GM19438 (cell line): ENCODE data around the gene TRPV4.
"Not testable (repeated sequence)": the region's sequence is repeated elsewhere in the genome, so short reads cannot be mapped to it uniquely, and the experiment has no call there.

Experiments
- ATAC-seq: cut with Tn5 transposase; IDR thresholded peaks from one replicate; pipeline ENCODE4 v1.9.1; 2021; ENCODE audit warnings: low read depth; ENCODE audit not compliant: unreplicated experiment

Gene TRPV4

GRCh38 chr12:109861689-109862314 lies 28.6 kb upstream of the TRPV4 start:
- ATAC-seq = no peak

DNA sequence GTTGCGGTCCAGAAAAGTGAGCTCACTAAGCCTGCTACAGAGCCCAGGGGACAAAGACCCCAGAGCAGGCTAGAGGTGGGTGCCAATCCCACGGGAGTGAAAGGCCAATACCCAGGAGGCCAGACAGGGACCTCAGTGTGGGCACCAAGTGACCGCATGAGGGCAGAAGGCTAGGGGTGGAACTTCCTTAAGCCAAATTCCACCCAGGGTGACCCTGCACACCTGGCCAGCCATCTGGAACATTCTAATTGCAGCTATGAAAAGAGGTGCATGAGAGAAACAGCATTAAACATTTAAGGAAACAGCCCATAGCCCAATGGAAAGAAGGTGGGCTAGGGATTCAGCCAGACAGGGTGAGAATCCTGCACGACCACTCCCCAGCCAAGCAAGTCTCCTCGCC lies 27.8 kb upstream of the TRPV4 start:
- no peak for ATAC-seq

- no peak for ATAC-seq
Observed at GRCh38 chr12:109858764-109859163, 25.6 kb upstream of the TRPV4 start.

DNA sequence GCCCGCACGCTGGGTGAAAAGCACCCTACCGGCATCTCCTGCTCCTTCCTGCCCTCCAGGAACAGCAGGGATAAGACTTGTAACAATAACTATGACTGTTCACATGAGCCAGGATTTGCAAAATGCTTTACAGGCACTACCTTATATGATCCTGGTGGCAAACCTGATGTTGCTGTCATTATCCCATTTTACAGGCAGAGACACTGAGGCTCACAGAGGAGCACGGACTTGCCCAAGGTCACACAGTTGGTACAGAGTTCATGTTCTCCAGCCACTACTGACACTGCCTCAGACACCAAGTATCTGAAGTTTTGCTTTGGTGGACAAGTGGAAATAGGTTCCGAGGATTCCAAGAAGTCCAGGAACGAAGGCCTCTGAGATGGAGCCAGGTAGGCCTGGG lies 24.5 kb upstream of the TRPV4 start:
- no peak for ATAC-seq

DNA sequence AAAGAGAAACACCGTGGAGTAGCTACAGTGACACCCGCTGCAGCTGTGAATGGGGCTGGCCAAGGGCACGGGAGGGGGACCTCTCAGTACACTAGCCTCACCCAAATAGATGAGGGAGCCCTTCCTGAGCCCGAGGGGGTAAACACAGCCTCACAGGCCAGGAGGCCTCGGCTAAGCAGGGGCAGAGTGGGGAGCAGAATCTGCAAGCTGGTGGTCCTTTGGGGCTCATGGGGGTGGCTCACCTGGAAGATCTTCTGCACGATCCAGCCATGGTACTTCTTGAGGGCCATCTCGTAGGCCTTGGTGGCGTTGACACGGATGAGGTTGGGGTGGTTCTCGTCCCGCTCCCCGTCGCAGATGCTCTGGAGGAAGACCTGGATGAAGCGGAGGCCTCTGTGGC lies 22.2 kb upstream of the TRPV4 start:
- no peak for ATAC-seq

DNA sequence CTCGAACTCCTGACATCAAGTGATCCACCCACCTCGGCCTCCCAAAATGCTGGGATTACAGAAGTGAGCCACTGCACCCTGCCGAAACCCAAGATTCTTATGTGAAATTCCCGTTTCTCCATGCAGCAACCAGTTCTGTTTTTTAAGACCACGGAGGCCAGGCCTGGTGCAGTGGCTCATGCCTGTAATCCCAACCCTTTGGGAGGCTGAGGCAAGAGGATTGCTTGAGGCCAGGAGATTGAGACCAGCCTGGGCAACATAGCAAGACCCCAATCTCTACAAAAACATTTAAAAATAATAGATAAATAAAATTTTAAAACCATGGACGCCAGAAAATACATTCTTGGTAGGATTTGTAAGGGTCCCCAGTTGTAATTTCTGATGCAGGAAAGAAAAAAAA lies 17.3 kb upstream of the TRPV4 start:
- ATAC-seq = not testable (repeated sequence)

- ATAC-seq = no peak
Observed at GRCh38 chr12:109847142-109847735, 14.0 kb upstream of the TRPV4 start.

- no peak for ATAC-seq
Observed at GRCh38 chr12:109845824-109846205, 12.6 kb upstream of the TRPV4 start.

DNA sequence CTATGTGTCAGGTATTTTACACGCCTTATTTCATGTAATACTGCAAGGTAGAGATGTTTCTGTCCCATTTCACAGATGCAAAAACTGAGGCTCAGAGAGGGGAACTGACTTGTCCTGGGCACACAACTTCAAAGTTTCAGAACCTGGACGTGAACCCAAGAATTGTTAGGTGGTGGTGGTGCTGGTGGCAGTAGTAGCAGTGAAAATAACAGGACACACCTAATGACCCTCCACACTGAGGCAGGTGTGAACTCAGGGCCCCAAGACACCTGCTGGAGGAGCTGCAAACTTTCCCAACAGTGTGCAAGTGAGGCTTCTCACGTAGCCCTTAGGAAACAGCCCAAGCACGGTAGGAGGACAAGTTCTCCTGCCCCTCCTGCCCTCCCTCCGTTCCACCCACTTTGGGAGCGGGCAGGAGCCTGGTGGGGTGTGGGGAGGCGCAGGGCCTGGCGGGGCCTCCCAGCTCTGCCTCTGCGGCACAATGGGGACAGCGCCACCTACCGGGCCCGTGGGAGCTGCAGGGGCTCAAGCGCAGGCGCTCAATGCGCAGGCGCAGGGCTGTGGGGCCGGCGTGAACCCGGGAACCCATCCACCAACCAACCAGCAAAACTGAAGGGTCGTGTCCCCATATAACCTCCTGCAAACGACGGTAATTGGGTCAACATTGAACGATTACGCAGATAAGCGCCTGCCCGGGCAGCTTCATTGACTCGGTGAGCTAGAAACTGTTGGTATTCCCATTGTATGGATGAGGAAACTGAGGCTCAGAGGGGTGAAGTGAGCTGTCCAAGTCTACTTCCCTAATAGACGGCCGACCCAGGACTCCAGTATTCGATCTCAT lies 12.0 kb upstream of the TRPV4 start:
- ATAC-seq = peak; percentile 73

DNA sequence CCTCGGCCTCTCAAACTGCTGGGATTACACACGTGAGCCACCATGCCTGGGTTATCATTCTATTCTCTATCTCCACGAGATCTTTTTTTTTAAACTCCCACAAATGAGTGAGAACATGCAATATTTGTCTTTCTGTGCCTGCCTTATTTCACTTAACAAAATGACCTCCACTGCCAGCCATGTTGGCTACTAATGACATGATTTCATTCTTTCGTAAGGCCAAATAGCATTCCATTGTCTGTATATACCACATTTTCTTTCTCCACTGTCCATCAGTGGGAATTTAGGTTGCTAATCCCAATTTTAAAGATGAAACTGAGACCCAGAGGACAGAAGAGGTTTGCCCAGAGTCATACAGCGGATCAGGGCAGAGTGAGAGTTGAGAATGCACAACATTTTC lies 10.9 kb upstream of the TRPV4 start:
- no peak for ATAC-seq

GRCh38 chr12:109842021-109842420 lies 8.8 kb upstream of the TRPV4 start:
- no peak for ATAC-seq

- ATAC-seq = no peak
Observed at GRCh38 chr12:109841356-109841755, 8.2 kb upstream of the TRPV4 start.

DNA sequence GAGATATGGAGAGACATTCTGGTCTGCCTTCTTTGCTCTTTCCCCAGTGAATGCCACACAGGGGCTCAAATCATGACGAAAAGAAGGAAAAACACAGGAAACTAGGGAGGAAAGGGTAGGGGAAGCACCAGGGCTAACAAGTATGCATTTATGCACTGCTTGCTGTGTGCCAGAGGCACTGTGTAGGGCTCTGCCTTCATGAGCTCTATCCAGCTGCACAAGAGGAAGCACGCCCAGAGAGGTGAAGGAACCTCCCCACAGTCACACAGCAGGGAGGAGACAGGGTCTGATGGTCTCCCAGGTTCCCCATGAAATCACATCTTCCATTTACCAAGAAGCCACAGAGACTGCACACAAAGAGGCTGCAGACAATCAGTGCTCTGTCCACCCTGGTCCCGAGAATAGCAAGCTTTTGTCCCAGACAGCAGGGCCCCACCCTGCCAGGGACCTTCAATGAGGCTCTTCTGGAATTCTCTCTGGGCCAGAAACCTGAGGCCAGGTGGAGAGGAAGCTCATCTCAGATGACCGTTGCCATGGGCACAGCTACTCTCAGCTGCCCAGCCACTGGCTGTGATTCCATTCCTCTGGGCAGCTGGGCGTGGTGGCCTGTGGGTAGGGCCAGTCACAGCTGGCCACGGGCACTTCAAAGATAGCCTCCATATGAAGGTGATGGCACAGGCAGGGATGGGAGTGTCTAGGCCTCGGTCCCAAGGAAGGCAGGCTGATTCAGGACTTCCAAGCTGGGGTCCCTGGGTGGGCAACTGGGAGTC lies 7.3 kb upstream of the TRPV4 start:
- ATAC-seq = no peak

- ATAC-seq = no peak
Observed at GRCh38 chr12:109839444-109839843, 6.2 kb upstream of the TRPV4 start.

DNA sequence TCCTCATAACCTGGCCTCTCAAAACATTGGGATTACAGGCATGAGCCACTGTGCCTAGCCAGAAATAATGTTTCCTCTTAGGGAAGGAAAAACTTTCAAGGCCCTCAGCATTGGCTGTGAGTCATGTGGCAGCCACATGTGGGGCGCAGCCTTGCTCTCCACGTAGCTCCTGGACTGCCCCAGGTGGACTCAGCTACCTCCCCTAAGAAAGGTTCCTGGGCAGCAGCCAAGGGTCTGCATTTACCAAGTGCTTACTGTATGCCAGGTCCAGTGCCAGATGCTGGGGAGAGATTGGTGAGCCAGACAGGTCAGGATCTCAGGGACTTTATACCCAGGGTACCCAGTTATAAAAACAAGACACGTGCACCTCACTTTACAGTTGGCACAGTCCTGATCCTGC lies 3.7 kb upstream of the TRPV4 start:
- ATAC-seq = no peak

- ATAC-seq = no peak
Observed at GRCh38 chr12:109835827-109836226, 2.6 kb upstream of the TRPV4 start.

GRCh38 chr12:109832541-109833306 lies 474 bp downstream of the TRPV4 start:
- no peak for ATAC-seq

- ATAC-seq = no peak
Observed at GRCh38 chr12:109831929-109832328, 1.3 kb downstream of the TRPV4 start.

DNA sequence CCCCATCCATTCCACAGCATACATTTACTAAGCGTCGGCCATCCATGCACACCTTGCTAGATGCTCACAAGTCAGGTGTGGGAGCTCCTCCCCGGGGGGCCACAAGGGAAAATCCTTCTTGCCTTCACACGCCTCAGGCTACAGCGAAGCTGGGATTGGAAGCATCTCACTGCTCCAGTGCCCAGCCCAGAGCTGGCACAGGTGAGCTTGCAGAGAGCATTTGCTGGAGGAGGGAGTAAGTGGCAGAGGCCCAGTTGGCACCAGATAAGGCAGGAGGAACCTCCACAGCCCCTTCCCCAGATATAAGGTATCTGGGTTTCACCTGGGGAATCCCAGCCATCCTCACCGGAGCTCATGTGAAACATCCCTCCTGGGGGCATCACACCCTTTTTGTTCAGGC lies 1.8 kb downstream of the TRPV4 start:
- no peak for ATAC-seq

GRCh38 chr12:109830718-109831117 lies 2.5 kb downstream of the TRPV4 start:
- no peak for ATAC-seq
